HG02759 (cell line): ENCODE data around the gene IQGAP2.
"Not testable (repeated sequence)": the region's sequence is repeated elsewhere in the genome, so short reads cannot be mapped to it uniquely, and the experiment has no call there.

ENCODE experiments used
- ATAC-seq: cut with Tn5 transposase; IDR thresholded peaks from one replicate; pipeline ENCODE4 v1.9.1; 2021; ENCODE audit warnings: mild to moderate bottlenecking, moderate library complexity; ENCODE audit not compliant: unreplicated experiment

IQGAP2 gene

GRCh38 chr5:76497986-76498717, 95.1 kb downstream of the IQGAP2 start:
- ATAC-seq, result no peak

- no peak for ATAC-seq
Measured at GRCh38 chr5:76499507-76500161, 96.5 kb downstream of the IQGAP2 start.

GRCh38 chr5:76500633-76501393, 97.7 kb downstream of the IQGAP2 start:
- ATAC-seq, result no peak

GRCh38 chr5:76503929-76504328, 100.8 kb downstream of the IQGAP2 start:
- ATAC-seq, result no peak

GRCh38 chr5:76504901-76505564, 101.9 kb downstream of the IQGAP2 start:
- ATAC-seq, result no peak

GRCh38 chr5:76513476-76513875, 110.4 kb downstream of the IQGAP2 start:
- no peak for ATAC-seq

GRCh38 chr5:76514292-76514691, 111.2 kb downstream of the IQGAP2 start:
- no peak for ATAC-seq

GRCh38 chr5:76514713-76515112, 111.6 kb downstream of the IQGAP2 start:
- ATAC-seq, result no peak

- ATAC-seq, result no peak
Measured at GRCh38 chr5:76517334-76517733, 114.2 kb downstream of the IQGAP2 start.

GRCh38 chr5:76518246-76518645, 115.2 kb downstream of the IQGAP2 start:
- not testable (repeated sequence) for ATAC-seq

GRCh38 chr5:76521240-76521758, 118.2 kb downstream of the IQGAP2 start:
- peak; percentile 53 for ATAC-seq

- no peak for ATAC-seq
Measured at GRCh38 chr5:76522103-76522935, 119.2 kb downstream of the IQGAP2 start.

GRCh38 chr5:76524101-76524835, 121.2 kb downstream of the IQGAP2 start:
- no peak for ATAC-seq

- no peak for ATAC-seq
Measured at GRCh38 chr5:76524868-76525267, 121.8 kb downstream of the IQGAP2 start.

GRCh38 chr5:76525956-76526355, 122.9 kb downstream of the IQGAP2 start:
- ATAC-seq, result no peak

GRCh38 chr5:76526950-76527583, 124.0 kb downstream of the IQGAP2 start:
- ATAC-seq, result no peak

- no peak for ATAC-seq
Measured at GRCh38 chr5:76527685-76528161, 124.6 kb downstream of the IQGAP2 start.

GRCh38 chr5:76528547-76529331, 125.7 kb downstream of the IQGAP2 start:
- ATAC-seq, result no peak
